Measurements from ENCODE around the gene EVL.

The EVL gene

GRCh38 chr14:100147181-100147631, 82.0 kb downstream of the EVL start:
- no peak for DNase-seq (ENCODE audit: low read depth in 2 of 2)
- TF ChIP-seq CTCF (IDR thresholded peaks at IDR 0.05; ENCODE audit: low read depth, low read length) = no peak
- H3K4me3 ChIP-seq (replicated peaks in 1 of 2; ENCODE audit: low read depth in 2 of 2, low read length in 2 of 2) = no peak overlapping the region

- no peak for TF ChIP-seq CTCF (IDR thresholded peaks at IDR 0.05; ENCODE audit: low read depth, low read length)
- H3K4me3 ChIP-seq (replicated peaks in 1 of 2; ENCODE audit: low read depth in 2 of 2, low read length in 2 of 2) = no peak overlapping the region
- no peak for DNase-seq (ENCODE audit: low read depth in 2 of 2)
Measured at GRCh38 chr14:100147691-100148464, 82.7 kb downstream of the EVL start.

GRCh38 chr14:100148837-100149731, 83.9 kb downstream of the EVL start:
- no peak for TF ChIP-seq CTCF (IDR thresholded peaks at IDR 0.05; ENCODE audit: low read depth, low read length)
- H3K4me3 ChIP-seq (replicated peaks in 1 of 2; ENCODE audit: low read depth in 2 of 2, low read length in 2 of 2) = no peak overlapping the region
- DNase-seq (ENCODE audit: low read depth in 2 of 2) = no peak

- no peak overlapping the region for H3K4me3 ChIP-seq (replicated peaks in 1 of 2; ENCODE audit: low read depth in 2 of 2, low read length in 2 of 2)
- no peak for TF ChIP-seq CTCF (IDR thresholded peaks at IDR 0.05; ENCODE audit: low read depth, low read length)
- DNase-seq (ENCODE audit: low read depth in 2 of 2) = no peak
Measured at GRCh38 chr14:100149851-100150611, 84.8 kb downstream of the EVL start.

- TF ChIP-seq CTCF (IDR thresholded peaks at IDR 0.05; ENCODE audit: low read depth, low read length) = no peak
- no peak for DNase-seq (ENCODE audit: low read depth in 2 of 2)
- H3K4me3 ChIP-seq (replicated peaks in 1 of 2; ENCODE audit: low read depth in 2 of 2, low read length in 2 of 2) = no peak overlapping the region
Measured at GRCh38 chr14:100150932-100151587, 85.8 kb downstream of the EVL start.

GRCh38 chr14:100152091-100152490, 86.9 kb downstream of the EVL start:
- TF ChIP-seq CTCF (IDR thresholded peaks at IDR 0.05; ENCODE audit: low read depth, low read length) = no peak
- no peak for DNase-seq (ENCODE audit: low read depth in 2 of 2)
- H3K4me3 ChIP-seq (replicated peaks in 1 of 2; ENCODE audit: low read depth in 2 of 2, low read length in 2 of 2) = no peak overlapping the region

Data from cardiac fibroblast (primary cell).